A673 (cell line): ENCODE results near the gene AKT3.

ENCODE experiments used
- EZH2 ChIP-seq: fragments of 200-600 bp; sonication (generic); IDR thresholded peaks from 2 replicates; pipeline ENCODE4 v1.6.1; 2017; ENCODE audit warnings: borderline replicate concordance, low read depth, mild to moderate bottlenecking, mixed read lengths, antibody characterized with exemption, low read length; ENCODE audit not compliant: poor library complexity, severe bottlenecking
- TF ChIP-seq, protein P1 (sequence below): fragments of 300-800, 200-600 bp; sonication (generic); conservative IDR thresholded peaks from 2 replicates; pipeline ENCODE4 v1.5.1; 2017; ENCODE audit warnings: low read depth, mild to moderate bottlenecking, antibody characterized with exemption, low read length, moderate library complexity, mixed read lengths

DNA sequence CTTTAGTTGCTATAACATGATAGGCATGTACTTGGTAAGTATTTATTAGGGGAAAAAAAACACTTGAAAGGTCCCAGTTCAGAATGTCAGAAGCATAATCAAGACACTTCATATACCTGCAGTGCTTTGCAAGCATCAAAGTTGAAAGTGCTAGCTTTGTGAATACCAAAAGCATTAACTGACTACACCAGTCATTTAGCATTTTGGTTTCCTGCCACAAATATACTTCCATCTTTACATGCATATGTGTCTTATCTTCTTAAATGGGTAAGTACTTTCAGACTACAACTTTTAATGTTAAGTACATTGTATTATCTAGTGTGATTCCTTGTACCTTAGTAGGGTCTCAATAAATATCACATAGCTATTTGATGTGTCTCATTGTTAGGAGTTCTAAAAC is 43.7 kb downstream of the AKT3 start:
- no peak for TF ChIP-seq EZH2
- TF ChIP-seq, protein P1, sequence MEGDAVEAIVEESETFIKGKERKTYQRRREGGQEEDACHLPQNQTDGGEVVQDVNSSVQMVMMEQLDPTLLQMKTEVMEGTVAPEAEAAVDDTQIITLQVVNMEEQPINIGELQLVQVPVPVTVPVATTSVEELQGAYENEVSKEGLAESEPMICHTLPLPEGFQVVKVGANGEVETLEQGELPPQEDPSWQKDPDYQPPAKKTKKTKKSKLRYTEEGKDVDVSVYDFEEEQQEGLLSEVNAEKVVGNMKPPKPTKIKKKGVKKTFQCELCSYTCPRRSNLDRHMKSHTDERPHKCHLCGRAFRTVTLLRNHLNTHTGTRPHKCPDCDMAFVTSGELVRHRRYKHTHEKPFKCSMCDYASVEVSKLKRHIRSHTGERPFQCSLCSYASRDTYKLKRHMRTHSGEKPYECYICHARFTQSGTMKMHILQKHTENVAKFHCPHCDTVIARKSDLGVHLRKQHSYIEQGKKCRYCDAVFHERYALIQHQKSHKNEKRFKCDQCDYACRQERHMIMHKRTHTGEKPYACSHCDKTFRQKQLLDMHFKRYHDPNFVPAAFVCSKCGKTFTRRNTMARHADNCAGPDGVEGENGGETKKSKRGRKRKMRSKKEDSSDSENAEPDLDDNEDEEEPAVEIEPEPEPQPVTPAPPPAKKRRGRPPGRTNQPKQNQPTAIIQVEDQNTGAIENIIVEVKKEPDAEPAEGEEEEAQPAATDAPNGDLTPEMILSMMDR, result no peak
